Karpas-422 (cell line): ENCODE data around the gene LRIT2. TPM values are rescaled to one million over a fixed set of nuclear protein-coding genes. Genes with fewer than 3 reads are reported as not detected.
"Not testable (repeated sequence)": the region's sequence is repeated elsewhere in the genome, so short reads cannot be mapped to it uniquely, and the experiment has no call there.

Experiments
- DNase-seq: peaks from one replicate; pipeline ENCODE4 v3.0.0-alpha.2; 2015
- H2AFZ ChIP-seq: fragments of 200-600 bp; sonication (generic); 2 replicates; pipeline ENCODE4 v1.6.1; 2014; ENCODE audit warnings: antibody characterized with exemption, low read length, mixed read lengths
- H3K27ac ChIP-seq: fragments of 200-600 bp; sonication (generic); 2 replicates; pipeline ENCODE4 v1.5.1; 2014; ENCODE audit warnings: mild to moderate bottlenecking, low read length, moderate library complexity
- H3K27me3 ChIP-seq: fragments of 200-600 bp; sonication (generic); 2 replicates; pipeline ENCODE4 v1.6.1; 2014; ENCODE audit warnings: low read length, mixed read lengths
- H3K36me3 ChIP-seq: fragments of 200-600 bp; sonication (generic); 2 replicates; pipeline ENCODE4 v1.6.1; 2014; ENCODE audit warnings: low read length, mixed read lengths; ENCODE audit not compliant: insufficient read depth
- H3K4me1 ChIP-seq: fragments of 200-600 bp; sonication (generic); 2 replicates; pipeline ENCODE4 v1.6.1; 2014; ENCODE audit warnings: mild to moderate bottlenecking, low read length, mixed read lengths
- H3K4me2 ChIP-seq: fragments of 200-600 bp; sonication (generic); 2 replicates; pipeline ENCODE4 v1.6.1; 2014; ENCODE audit warnings: low read length, low read depth, mild to moderate bottlenecking; ENCODE audit not compliant: poor library complexity, severe bottlenecking
- H3K4me3 ChIP-seq: fragments of 200-600 bp; sonication (generic); 2 replicates; pipeline ENCODE4 v1.5.1; 2014; ENCODE audit warnings: mild to moderate bottlenecking, antibody characterized with exemption, low read length, mixed read lengths
- H3K79me2 ChIP-seq: fragments of 200-600 bp; sonication (generic); 2 replicates; pipeline ENCODE4 v1.6.1; 2014; ENCODE audit warnings: mild to moderate bottlenecking, low read length, mixed read lengths
- H3K9ac ChIP-seq: fragments of 200-600 bp; sonication (generic); 2 replicates; pipeline ENCODE4 v1.6.0; 2014; ENCODE audit warnings: low read length
- H3K9me2 ChIP-seq: fragments of 200-600 bp; sonication (generic), shearing (Covaris generic); replicated peaks from 2 replicates; pipeline ENCODE4 v1.6.0; 2014; ENCODE audit warnings: mild to moderate bottlenecking, low read length, moderate library complexity; ENCODE audit not compliant: insufficient read depth
- H3K9me3 ChIP-seq: fragments of 300-700, 200-600 bp; sonication (generic); 2 replicates; pipeline ENCODE4 v1.6.1; 2014; ENCODE audit warnings: low read length, mixed read lengths
- H4K20me1 ChIP-seq: fragments of 200-600 bp; sonication (generic); 2 replicates; pipeline ENCODE4 v1.6.1; 2014; ENCODE audit warnings: mild to moderate bottlenecking, antibody characterized with exemption, low read length, low read depth; ENCODE audit not compliant: insufficient read depth
- total RNA-seq: library from RNA; depleted of rRNA; stranded (reverse); fragments of >200 nt; shearing (Covaris generic); gene quantifications from 2 replicates; pipeline ENCODE4 v1.2.3, GENCODE V29; 2014; ENCODE audit warnings: low replicate concordance

LRIT2 gene
- total RNA-seq, 1 experiment from 2014 or later = not detected

DNA sequence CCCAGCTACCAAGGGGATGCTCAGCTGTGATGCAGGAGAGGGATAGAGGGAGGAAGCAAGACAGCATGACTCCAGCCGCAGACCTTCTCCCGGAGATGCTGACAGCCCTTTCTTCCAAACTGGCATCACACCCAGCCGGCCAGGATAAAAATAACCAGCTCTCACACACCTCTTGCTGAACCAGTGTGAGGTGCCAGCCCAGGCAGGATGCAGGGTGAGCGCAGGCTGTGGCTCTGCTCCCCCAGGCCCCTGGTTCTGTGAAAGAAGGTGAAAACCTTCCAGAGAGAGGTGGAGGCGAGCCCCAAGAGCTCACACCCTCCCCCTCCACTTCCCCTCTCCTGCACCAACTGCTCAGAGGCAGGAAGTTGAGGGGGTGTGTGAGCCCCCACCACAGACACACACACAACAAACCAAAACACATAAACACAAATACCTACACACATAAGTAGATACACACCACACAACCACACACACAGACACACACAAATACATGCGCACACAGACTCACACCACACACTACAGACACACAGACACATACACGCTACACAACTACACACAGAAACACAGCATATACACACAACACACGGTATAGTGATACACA is 47.7 kb downstream of the LRIT2 start:
- Histone ChIP-seq H2AFZ (no peak overlapping the region), H3K79me2 (no peaks in the 10 kb centered on the region), H3K9ac (no peak overlapping the region), H4K20me1 (no peaks in the 10 kb centered on the region), H3K36me3 (no peaks in the 10 kb centered on the region), H3K4me1 (peaks cover 9% of the 10 kb centered on the region), H3K9me2 (no peaks in the 10 kb centered on the region), H3K4me3 (no peak overlapping the region), H3K4me2 (no peak overlapping the region), H3K27me3 (no peaks in the 10 kb centered on the region), H3K27ac (no peak overlapping the region), H3K9me3 (no peaks in the 10 kb centered on the region)
- DNase-seq = no peak

- no peaks in the 10 kb centered on the region for H3K27me3 ChIP-seq
- H4K20me1 ChIP-seq = no peaks in the 10 kb centered on the region
- H3K79me2 ChIP-seq = no peaks in the 10 kb centered on the region
- H3K4me2 ChIP-seq = no peak overlapping the region
- no peak overlapping the region for H2AFZ ChIP-seq
- no peak for DNase-seq
- peaks cover 9% of the 10 kb centered on the region for H3K4me1 ChIP-seq
- H3K4me3 ChIP-seq = no peak overlapping the region
- H3K9me3 ChIP-seq = no peaks in the 10 kb centered on the region
- H3K36me3 ChIP-seq = no peaks in the 10 kb centered on the region
- no peak overlapping the region for H3K27ac ChIP-seq
- no peak overlapping the region for H3K9ac ChIP-seq
- no peaks in the 10 kb centered on the region for H3K9me2 ChIP-seq
Measured at GRCh38 chr10:84176836-84177474, 48.4 kb downstream of the LRIT2 start.

DNA sequence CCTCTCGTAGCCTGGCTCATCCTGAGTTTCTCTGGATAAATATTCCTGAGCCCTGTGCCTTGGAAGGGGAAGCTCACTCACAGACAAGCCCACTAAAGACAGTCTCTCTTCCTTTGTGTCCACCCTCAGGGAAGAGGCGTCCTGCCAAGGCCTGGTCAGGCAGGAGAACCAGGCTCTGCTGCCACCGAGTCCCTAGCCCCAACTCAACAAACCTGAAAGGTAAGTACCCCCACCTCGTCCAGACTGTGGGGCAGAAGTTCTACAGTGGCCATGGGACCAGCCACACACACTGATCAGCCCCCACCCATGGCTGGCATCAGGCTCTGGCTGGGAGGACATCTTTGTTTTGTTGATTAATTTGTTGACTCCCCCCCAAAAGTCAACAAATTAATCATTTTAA is 49.0 kb downstream of the LRIT2 start:
- DNase-seq = no peak
- peaks cover 9% of the 10 kb centered on the region for H3K4me1 ChIP-seq
- H3K4me3 ChIP-seq = no peak overlapping the region
- H2AFZ ChIP-seq = no peak overlapping the region
- H3K9me2 ChIP-seq = no peaks in the 10 kb centered on the region
- H3K9me3 ChIP-seq = no peaks in the 10 kb centered on the region
- H3K27ac ChIP-seq = no peak overlapping the region
- no peaks in the 10 kb centered on the region for H4K20me1 ChIP-seq
- no peaks in the 10 kb centered on the region for H3K79me2 ChIP-seq
- no peak overlapping the region for H3K4me2 ChIP-seq
- no peaks in the 10 kb centered on the region for H3K36me3 ChIP-seq
- H3K27me3 ChIP-seq = no peaks in the 10 kb centered on the region
- no peak overlapping the region for H3K9ac ChIP-seq

DNA sequence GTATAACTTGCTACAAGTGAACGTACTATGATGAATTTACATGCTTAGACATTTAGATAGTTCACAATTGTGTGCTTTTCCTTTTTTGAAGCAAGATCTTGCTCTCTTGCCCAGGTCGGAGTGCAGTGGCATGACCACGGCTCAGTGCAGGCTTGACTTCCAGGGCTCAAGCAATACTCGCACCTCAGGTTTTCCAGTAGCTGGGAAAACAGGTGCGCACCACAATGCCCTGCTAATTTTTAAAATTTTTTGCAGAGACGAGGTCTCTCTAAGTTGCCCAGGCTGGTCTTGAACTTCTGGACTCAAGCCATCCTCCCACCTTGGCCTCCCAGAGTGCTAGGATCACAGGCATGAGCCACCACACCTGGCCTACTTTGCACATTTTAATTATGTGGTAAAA is 49.9 kb downstream of the LRIT2 start:
- Histone ChIP-seq H3K9me3 (no peaks in the 10 kb centered on the region), H3K79me2 (no peaks in the 10 kb centered on the region), H3K9me2 (no peaks in the 10 kb centered on the region), H3K36me3 (no peaks in the 10 kb centered on the region), H3K4me1 (peaks cover 9% of the 10 kb centered on the region), H3K27me3 (no peaks in the 10 kb centered on the region), H4K20me1 (no peaks in the 10 kb centered on the region), H3K4me2 (no peak overlapping the region), H3K4me3 (no peak overlapping the region), H3K27ac (no peak overlapping the region), H2AFZ (no peak overlapping the region), H3K9ac (no peak overlapping the region)
- no peak for DNase-seq

DNA sequence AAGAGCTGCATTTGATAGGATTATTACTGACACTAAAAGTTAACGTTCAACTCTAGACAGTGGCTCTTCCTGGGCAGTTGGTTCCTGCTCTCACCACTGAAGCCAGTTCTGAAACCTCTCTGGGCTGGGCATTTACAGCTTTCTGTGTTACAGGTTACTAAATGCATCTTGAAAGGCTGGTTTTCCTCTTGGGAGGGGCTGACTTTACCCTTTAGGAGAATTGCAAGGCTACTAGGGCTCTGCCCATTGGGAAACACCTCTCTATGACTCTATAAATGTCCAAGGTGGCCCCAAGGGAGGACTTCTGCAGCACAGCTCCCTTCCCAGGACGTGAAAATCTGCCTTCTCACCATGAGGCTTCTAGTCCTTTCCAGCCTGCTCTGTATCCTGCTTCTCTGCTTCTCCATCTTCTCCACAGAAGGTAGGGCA is 51.8 kb downstream of the LRIT2 start, which contains the start of gene GPR15LG:
TSS of gene GPR15LG (plus strand) at position 301 of the 429 bp plus-strand sequence. CDS start at position 352, 51 bp downstream.
- Histone ChIP-seq H4K20me1 (no peaks in the 10 kb centered on the region), H3K4me3 (no peak within 1 kb of the TSS), H2AFZ (no peak within 1 kb of the TSS), H3K27me3 (no peaks in the 10 kb centered on the region), H3K27ac (no peak within 1 kb of the TSS), H3K9me3 (no peaks in the 10 kb centered on the region), H3K9me2 (no peaks in the 10 kb centered on the region), H3K36me3 (no peaks in the 10 kb centered on the region), H3K4me2 (no peak within 1 kb of the TSS), H3K79me2 (no peaks in the 10 kb centered on the region), H3K9ac (no peak within 1 kb of the TSS), H3K4me1 (no peaks in the 10 kb centered on the region)
- no peak for DNase-seq

DNA sequence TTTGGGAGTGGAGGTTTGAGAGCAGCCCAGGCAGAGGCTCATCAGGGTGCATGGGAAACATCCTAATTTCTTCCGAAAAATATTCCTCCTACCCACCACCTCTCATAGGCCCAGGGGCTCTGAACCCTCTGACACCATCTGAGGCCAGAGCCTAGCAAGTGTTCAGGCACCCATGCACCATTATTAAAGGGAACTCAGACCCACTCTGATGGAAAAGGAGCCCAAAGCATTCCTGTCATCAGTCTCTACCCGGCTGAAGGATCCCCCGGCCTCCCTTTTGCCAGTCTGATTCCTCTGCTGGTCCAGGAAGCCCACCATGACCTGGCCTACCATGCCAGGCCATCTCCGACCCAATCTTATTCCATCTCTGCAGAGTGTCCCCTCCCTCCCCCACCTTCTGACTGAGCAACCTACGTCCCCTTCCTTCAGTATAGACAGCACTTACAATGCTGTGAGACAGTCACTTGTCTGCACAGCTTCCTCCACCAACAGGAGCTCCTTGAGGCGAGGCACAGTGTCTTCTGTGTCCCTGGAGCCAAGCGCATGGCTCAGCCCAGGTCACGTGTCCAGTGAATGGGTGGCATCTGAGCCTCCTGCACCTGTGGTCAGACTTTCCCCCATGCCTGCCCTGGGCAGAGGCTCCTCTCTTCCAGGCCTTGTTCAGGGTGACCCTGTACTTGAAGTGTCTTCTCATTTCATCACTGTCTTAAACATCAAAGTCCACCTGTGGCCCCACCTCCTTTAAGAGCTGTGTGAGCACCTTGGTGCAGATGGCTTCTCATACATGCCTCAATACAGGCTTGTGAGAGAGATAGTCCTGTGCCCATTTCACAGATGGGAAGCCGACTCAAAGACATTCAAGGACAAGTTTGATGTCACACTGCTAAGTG is 52.6 kb downstream of the LRIT2 start:
- no peak overlapping the region for H3K4me2 ChIP-seq
- H3K9me3 ChIP-seq = no peaks in the 10 kb centered on the region
- no peak for DNase-seq
- H3K9me2 ChIP-seq = no peaks in the 10 kb centered on the region
- H4K20me1 ChIP-seq = no peaks in the 10 kb centered on the region
- no peak overlapping the region for H3K9ac ChIP-seq
- H3K4me3 ChIP-seq = no peak overlapping the region
- H2AFZ ChIP-seq = no peak overlapping the region
- H3K27me3 ChIP-seq = no peaks in the 10 kb centered on the region
- no peaks in the 10 kb centered on the region for H3K36me3 ChIP-seq
- no peaks in the 10 kb centered on the region for H3K79me2 ChIP-seq
- H3K4me1 ChIP-seq = no peaks in the 10 kb centered on the region
- no peak overlapping the region for H3K27ac ChIP-seq

GRCh38 chr10:84171700-84172466 is 53.5 kb downstream of the LRIT2 start:
- DNase-seq, H3K27ac ChIP-seq, H3K9ac ChIP-seq: not testable (repeated sequence)

GRCh38 chr10:84171237-84171636 is 54.1 kb downstream of the LRIT2 start:
- not testable (repeated sequence) for H4K20me1 ChIP-seq, H3K4me1 ChIP-seq, H3K79me2 ChIP-seq, H3K9me3 ChIP-seq, H3K36me3 ChIP-seq, H3K4me3 ChIP-seq, DNase-seq, H3K9me2 ChIP-seq, H3K27ac ChIP-seq, H2AFZ ChIP-seq, H3K9ac ChIP-seq, H3K27me3 ChIP-seq, H3K4me2 ChIP-seq

More at GRCh38 chr10:84171700-84172466, 53.5 kb downstream of the LRIT2 start:
- not testable (repeated sequence) for H3K4me2 ChIP-seq, H3K36me3 ChIP-seq, H3K9me3 ChIP-seq, H3K9me2 ChIP-seq, H3K79me2 ChIP-seq, H2AFZ ChIP-seq, H3K4me3 ChIP-seq, H3K4me1 ChIP-seq, H3K27me3 ChIP-seq, H4K20me1 ChIP-seq
